GM21576 (cell line): ENCODE measurements around the gene COL28A1.
"Not testable (repeated sequence)": the region's sequence is repeated elsewhere in the genome, so short reads cannot be mapped to it uniquely, and the experiment has no call there.

Experiments used
- ATAC-seq: cut with Tn5 transposase; IDR thresholded peaks from one replicate; pipeline ENCODE4 v1.9.1; 2021; ENCODE audit warnings: mild to moderate bottlenecking, moderate library complexity; ENCODE audit not compliant: unreplicated experiment

Gene COL28A1

DNA sequence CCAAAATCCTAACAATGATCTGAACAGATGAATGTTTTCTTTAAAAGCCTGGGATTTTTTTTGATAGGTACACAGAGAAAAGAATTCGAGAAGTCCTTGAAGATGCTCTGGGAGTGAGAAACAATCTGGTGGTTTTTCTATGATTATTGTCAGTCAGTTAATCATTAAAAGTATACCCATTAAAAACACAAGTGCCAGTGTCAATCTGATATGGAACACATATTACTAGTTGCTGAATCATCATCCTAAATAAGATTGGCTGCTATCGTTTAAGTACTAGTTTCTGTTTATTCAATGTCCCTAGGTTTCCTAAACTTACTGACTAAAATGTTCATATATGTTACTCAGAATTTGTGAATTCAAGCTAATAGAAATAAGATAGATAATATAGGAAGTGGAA lies 16.1 kb downstream of the COL28A1 start:
- ATAC-seq, result no peak

DNA sequence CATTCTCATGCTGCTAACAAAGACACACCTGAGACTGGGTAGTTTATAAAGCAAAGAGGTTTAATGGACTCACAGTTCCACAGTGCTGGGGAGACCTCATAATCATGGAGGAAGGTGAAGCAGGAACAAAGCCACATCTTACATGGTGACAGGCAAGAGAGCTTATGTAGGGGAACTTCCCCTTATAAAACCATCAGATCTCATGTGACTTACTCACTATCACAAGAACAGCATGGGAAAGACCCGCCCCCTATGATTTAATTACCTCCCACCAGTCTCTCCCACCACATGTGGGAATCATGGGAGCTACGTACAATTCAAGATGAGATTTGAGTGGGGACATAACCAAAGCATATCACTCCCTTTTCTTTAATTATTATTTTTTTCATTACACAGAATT lies 16.6 kb downstream of the COL28A1 start:
- no peak for ATAC-seq

DNA sequence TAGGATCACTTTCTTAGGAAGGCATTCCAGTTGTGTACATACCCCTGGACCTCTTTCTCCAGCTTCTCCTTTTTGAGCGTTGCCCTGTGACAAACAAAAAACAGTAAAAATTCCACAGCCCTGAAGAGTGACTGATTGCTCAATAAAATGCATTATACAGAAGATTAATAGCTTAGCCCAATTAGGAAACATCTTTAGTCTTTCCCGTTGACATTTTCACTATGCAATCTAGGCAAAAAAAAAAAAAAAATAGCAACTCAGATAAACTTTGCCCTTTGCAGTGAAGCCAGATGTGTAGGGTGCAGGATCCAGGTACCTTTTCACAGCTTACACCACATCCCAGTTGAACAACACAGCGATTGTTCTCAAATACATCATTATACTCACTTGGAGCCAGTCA lies 17.9 kb downstream of the COL28A1 start:
- ATAC-seq, result no peak

DNA sequence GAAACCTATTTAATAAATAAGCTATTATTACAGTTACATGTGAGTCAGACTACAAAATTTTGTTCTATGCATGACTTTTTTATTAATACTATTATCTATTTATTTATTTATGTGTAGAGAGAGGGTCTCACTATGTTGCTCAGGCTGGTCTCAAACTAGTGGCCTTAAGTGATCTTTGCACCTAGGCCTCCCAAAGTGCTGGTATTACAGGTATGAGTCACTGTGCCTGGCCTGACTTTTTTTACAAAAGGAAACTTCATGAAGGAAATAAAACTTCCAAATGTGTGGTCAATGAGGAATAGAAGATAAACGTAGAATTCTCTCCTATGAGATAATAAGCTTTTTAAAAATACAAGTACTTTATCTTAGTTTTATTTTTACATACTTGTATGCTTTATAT lies 19.0 kb downstream of the COL28A1 start:
- no peak for ATAC-seq

DNA sequence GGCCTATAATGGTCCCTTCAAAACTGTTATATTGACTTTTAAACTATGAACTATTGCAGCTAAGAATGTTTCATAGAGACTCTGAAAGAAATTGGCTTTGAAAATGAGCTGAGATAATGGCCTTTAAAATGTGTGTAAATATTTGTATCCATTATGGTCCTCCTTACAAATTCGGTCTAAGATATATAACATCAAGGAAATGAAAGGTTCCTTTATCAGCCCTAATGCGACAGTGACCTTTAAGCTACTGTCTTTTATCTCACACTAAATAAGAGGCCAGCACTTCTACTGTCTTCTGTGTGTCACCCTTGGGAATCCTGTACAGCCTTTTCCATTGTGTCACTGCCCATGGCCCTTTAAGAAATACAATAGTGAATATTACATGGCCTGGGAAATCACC lies 19.5 kb downstream of the COL28A1 start:
- ATAC-seq, result no peak

DNA sequence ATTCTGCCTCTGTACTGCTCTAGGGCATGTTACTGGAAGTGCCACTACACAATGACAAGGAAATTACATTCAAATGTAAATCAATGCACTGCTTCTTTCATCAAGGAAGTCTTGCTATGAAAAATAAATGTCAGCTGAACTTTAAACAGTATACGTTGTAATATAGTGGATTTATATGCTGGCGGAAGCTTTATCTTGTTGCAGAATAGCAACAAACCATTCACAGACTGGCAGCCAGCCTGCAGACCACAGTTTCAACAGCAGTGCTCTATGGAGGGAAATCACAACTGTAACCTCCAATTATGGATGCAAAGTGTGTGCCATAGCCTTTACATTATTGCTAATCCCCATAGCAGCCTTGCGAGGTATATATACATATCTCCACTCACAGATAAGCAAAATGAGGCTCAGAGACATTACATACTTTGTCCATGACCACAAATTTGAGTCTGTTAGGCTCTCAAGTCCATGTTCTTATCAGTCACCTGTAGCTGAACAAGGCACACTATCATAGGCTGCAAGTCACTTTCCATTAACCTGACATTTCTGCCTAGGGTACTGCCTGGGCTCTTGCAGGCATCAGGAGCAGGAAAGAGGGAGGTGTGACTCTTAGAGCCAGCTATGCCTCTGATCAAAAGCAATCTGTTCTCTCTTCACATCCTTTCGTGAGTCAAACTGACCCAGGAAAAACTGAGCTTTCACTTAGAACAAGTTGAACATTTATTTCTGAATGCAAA lies 22.6 kb downstream of the COL28A1 start:
- no peak for ATAC-seq

DNA sequence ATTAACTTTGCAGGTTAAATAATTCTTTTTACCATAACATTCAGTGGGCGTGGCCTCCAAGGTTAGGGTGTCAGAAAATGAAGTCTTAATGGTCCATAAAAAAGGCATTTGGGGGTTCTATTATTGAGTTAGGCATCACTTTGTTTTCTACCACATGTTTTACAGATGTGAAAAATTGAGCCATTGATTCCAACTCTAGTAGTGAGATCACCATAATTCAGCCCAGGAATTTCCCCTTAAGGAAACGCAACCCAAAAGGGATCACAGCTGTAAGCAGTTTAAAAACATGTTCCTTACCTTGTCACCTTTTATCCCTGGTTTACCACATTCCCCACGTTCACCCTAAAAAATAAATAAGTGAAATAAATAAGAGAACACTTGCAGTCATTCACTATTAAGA lies 24.9 kb downstream of the COL28A1 start:
- ATAC-seq, result no peak

DNA sequence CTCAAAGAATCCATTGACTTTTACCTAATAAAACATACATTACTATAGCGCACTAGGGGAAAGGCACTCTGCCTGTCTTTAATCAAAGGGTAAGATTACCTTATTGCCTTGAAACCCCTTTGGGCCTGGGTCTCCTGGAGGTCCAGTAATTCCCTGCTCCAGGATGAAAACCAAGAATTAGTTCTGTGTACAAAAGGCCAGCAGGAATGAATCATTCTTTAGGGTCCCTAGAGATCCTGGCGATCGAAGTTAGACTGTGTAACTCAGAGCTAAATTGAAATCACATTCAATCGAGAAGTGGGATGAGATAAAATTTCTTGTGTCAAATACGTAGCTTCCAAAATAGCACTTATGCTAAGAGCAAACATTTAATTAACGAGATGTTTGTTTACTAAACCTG lies 29.8 kb downstream of the COL28A1 start:
- ATAC-seq, result no peak

DNA sequence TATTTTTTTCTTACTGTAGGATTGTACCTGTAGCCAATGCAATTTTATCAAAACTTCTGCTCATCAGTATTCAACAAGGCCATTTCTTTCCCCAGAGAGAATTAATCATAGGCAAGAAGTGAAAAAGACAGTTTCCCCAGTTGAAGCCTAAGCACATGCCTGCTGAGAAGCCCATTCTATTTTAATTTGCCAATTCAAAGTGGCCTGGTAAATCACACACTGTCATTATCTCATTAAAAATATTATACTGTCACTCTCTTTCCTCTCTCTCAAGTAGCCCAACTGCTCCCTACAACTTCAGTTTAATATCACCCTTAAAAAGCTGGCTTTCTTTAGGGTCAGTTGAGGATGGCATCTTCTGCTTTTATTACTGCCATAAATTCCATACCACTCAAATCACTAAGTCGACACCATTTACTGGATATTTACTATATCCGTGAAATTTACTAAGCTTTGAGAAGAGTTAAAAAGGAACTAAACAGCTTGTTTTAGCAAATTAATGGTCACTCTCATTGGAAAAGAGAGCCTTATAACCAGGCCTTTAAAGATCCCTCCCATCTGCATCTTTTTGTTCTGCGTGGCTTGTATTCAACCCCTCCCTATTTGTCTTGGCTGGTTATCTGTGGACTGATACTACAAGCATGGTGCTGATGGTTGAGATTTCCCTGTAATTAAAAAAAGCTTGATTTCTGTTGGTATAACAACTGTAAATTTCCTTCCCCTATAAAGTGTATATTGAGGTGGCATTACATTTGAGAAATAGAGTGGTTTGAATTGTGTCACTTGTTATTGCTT lies 30.6 kb downstream of the COL28A1 start:
- no peak for ATAC-seq

DNA sequence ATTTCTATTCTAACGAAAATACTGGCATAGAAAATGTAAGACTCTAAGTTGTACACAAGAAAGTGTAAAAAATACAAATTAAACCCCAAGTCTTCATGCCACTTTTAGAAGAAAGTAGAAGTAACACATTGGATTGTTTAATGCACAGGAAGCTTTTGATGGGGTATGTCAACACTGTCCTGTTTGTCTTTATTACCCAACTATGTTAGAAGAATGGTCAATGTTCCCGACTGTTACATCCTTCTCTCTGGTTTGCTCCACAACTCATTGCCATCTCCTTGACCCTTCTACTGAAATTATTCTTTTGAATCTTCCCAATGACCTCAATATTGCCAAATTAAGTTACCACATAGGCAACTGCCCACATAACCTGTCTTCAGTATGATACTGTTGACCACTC lies 35.8 kb downstream of the COL28A1 start:
- no peak for ATAC-seq

DNA sequence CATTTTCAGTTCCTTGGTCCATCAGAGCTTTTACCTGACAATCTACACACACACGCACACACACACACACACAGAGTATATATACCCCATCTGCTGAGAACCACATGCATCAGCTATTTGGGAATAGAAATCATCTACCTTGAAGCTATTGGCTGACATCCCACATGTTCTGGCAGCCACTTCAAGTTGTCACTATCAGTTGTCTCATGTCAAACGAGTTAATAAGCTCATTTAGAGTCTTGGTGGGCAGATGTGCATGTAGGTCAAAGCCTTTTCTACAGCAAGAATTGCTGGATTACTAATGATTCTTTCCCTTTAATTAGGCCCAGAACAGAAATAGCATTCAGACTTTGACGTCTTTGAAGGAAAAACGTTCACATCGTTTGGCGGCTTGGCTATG lies 36.8 kb downstream of the COL28A1 start:
- ATAC-seq, result no peak

DNA sequence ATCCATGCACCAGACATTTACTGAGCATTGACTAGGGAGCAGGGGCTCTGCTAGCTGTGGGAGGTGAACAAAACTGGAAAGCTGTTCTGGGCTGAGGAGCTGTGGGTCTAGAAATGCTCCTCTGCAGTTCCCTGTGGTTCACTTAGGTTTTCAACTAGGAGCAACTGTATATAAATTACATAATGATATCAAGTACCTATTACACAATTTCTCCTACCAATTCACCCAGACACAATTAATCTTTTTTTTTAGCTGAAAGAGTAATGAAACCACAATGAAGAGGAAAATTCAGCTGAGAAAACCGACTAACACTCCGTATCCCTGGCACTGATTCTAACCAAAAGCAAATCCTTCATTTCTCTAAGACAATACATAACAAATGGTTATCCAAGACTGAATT lies 39.4 kb downstream of the COL28A1 start:
- ATAC-seq, result no peak

DNA sequence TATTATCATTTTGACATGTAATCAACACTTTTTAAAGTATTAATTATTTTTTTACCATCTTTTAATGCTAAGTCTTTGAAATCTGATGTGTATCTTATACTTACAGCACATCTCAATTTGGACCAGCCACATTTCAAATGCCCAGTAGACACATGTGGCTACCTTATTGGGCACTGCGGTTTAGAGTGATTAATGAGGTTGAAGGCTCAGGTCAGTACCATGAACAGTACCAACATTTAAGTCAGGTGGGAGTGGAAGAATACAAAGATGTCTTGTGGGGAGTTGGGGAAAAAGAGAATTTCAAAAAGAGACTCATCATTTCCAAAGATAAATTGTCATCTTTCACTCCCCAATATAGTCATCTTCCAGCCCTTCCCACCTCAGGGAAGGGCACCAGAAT lies 40.5 kb downstream of the COL28A1 start:
- ATAC-seq, result no peak

DNA sequence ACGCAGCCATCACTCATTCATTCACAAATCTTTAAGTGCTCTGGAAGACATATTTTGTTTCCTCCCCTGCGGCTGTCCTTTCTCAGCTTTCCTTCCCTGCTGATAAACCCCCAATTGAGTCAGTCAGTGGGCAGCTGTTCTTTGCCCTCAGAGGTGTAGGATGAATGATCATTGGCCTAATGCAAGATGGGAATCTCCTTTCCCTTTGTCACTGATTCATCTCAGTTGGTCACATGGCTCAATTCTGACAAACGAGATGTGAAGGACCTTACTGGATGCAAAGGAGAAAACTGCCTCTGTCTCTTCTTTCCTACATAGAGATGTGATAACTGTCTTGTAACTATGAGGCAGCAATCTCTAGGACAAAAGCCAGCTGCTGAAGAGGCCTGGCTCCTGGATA lies 44.6 kb downstream of the COL28A1 start:
- ATAC-seq, result no peak

DNA sequence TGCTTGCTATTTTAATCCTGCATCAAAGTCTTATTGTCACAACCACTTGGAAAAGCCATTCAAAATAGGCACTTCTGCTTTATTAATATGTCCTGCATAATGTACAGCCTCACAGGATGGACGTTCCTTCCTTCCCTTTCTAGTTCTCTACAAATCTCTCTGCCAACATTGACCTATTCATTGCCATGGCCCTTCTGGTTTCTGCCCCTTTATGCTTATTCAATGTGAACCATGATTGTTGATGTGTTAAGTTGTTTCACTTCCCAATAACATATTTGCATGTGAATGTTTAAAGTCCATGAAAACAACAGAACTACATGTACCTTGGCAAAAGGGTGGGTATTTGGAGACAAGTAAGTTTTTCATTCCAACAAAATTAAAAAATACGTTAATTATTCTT lies 45.7 kb downstream of the COL28A1 start:
- ATAC-seq, result no peak

DNA sequence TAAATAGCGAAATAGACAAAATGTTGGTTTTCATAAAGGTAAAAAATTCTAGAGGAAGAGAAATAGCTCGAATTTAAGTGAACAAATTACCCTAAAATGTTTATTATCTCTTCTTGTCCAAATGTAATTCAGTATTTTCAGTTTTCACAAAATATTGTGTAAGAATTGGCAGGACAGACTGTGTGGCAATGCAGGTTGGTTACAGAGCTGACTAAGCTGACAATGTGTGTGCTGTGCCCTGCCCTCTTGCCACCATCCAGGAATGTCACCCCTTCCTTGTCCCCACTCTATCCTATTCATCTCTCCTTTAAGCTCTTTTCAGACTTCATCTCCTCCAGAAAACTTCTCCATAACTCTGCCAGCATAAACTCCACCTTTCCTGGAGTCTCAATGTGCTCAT lies 46.1 kb downstream of the COL28A1 start:
- no peak for ATAC-seq

DNA sequence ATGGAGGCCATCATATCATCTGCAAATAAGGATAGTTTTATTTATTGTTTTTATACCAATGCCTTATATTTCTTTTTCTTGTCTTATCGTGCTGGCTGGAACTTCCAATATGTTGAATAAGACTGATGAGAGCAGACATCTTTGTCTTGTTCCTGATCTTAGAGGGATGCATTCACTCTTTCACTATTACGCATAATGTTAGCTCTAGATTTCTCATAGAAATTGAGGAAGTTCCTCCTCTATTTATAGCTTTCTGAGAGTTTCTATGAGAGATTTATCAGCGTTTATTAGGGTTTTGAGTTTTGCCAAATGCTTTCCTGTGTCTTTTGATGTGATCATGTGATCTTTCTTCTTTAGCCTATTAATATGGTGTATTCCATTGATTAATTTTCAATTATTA lies 49.3 kb downstream of the COL28A1 start:
- peak; percentile 64 for ATAC-seq

DNA sequence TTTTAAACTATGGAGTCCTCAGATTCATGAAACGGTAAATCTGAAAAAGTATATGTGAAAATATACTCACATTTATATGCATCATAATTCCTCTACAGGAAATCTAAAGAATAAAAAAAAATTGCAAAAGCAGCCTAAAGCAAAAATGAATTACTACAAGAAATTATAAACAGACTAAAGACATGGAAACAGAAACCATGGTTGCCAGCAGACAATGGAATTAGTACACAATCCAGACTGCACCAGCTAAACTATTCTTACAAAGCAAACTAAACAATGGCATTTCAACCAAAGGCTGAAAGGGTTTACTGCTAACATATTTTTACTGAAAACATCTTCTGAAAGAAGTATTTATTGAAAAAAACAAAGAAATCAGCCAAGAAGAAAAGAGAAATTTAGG lies 51.6 kb downstream of the COL28A1 start:
- ATAC-seq, result no peak

DNA sequence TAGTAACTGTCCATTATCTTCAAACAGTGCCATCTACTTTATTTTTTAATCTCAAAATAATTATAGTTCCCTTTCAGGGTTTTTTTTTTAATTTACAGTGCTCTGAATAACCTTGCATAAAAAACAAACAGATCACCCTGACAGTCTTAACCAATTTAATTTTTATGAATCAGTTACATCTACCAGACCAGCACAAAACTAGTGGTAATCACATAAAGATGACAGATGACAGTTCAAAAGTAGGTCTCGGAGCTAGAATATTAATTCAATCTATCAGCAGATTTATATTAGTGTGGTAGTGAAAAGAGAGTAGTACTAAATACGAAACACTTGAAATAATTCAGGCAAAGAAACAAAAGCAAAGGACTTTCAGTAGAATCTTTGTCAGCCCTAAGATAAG lies 53.9 kb downstream of the COL28A1 start:
- no peak for ATAC-seq

DNA sequence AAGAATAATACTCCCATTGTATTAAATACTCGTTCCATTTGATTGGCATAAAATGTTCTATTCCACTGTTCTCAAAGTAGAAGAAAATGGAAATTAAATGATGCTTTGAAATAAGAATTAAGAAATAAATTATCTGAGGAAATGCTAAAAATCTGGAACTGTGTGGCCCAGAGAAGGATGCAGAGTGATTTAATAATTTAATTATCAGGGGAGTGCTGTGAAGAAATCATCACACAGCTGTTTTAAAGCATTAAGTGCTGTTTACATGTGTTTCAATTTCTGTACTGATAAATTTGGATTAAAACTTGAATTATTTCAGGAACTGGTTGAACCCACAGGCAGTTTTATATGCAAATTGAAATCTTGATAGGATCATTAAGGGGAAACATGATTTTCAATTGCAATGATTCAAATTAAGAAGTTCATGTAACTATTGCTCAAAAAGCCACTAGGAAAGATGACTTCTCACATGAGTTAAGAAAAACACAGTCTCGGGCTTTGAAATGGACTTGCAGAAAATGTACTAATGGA lies 56.3 kb downstream of the COL28A1 start:
- no peak for ATAC-seq

DNA sequence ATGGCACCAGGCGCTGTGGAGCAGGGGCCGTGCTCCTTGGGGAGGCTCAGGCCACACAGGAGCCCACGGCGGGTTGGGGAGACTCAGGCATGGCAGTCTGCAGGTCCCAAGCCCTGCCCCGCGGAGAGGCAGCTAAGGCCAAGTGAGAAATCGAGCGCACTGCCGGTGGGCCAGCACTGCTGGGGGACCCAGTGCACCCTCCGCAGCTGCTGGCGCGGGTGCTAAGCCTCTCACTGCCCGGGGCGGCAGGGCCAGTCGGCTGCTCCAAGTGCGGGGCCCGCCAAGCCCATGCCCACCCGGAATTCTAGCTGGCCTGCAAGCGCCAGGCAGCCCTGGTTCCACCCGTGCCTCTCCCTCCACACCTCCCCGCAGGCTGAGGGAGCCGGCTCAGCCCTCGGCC lies 57.1 kb downstream of the COL28A1 start:
- no peak for ATAC-seq

DNA sequence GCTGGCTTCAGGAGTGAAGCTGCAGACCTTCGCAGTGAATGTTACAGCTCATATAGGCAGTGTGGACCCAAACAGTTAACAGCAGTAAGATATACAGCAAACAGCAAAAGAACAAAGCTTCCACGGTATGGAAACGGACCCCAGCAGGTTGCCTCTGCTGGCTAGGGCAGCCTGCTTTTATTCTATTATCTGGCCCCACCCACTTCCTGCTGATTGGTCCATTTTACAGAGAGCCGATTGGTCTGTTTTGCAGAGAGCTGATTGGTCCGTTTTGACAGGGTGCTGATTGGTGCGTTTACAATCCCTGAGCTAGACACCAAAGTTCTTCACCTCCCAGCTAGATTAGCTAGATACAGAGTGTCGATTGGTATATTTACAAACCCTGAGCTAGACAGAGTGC lies 58.0 kb downstream of the COL28A1 start:
- ATAC-seq, result not testable (repeated sequence)
